ENCODE results near the gene WIZ. TPM values are rescaled to one million over a fixed set of nuclear protein-coding genes. Genes with fewer than 3 reads are reported as not detected.

Gene WIZ
- total RNA-seq, 1 experiment from 2014 or later: 11.6 TPM

DNA sequence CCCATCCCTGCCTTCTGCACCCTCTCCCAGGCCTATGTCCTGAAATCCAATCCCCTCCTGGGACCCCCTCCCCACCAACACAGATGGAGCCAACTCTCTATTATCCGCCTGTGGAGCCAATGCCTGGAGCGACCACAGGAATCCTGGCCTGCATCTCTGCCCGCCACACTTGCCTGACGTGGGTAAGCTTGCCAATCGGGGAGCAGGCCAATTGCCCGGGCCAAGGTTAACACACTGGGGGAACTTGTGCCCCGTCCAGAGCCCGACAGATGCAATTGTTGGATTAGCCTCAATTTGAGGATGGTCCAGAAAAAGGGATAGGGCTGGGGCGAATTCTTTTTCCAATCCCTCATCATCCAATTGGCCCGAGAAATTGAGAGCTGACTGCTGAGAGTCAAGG, 5.9 kb downstream of the WIZ start:
- Histone ChIP-seq H3K27ac (no peak overlapping the region), H3K36me3 (no peaks in the 10 kb centered on the region), H3K4me3 (no peak overlapping the region), H3K4me1 (replicated peaks) (no peaks in the 10 kb centered on the region; the same call in 1 of the 2 replicates), H3K27me3 (replicated peaks) (no peaks in the 10 kb centered on the region), H3K9me3 (replicated peaks) (no peaks in the 10 kb centered on the region)
- no peak for DNase-seq (ENCODE audit: low read depth in 1 of 2, low spot score in 2 of 2)

- no peaks in the 10 kb centered on the region for H3K4me1 ChIP-seq (replicated peaks)
- DNase-seq (ENCODE audit: low read depth in 1 of 2, low spot score in 2 of 2): no peak
- no peaks in the 10 kb centered on the region for H3K27me3 ChIP-seq (replicated peaks)
- no peak overlapping the region for H3K27ac ChIP-seq
- H3K9me3 ChIP-seq (replicated peaks): no peaks in the 10 kb centered on the region
- H3K4me3 ChIP-seq: no peak overlapping the region
- H3K36me3 ChIP-seq: no peaks in the 10 kb centered on the region
Measured at GRCh38 chr19:15443325-15443724, 6.4 kb downstream of the WIZ start.

DNA sequence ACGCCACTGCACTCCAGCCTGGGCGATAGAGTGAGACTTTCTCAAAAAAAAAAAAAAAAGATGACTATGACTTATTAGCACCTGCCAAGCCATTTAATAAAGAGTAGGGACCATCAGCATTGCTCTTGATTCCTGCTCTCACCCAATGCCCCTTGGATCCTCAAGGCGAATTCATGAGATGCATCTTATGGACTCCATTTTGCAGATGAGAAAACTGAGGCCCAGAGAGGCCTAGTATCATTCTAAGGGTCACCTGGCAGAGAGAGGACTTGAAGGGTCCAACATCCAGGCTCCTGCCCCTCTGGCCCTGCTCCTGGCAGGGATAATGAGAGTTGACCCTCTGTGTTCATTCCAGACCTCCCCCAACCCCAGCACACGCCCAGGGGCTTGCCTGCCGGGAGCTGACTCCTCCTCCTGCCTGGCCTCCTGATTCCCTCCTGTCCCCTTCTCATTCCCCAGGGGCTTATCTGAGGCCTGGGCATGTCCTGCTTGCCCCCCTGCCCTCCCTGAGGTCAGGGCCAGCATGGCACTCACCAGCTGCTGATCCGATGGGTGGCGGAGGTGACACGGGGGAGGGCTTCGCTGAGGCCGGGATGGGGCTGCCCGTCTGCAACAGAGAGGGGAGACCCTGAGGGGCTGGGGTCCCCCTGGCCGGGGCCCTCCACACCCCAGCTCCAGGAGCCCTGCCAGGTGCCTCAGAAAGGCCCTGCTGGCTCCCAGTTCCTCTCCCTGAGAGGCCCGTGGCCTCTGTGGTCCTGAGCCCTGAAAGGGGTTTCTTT, 7.4 kb downstream of the WIZ start:
- no peaks in the 10 kb centered on the region for H3K36me3 ChIP-seq
- no peak overlapping the region for H3K27ac ChIP-seq
- H3K27me3 ChIP-seq (replicated peaks): no peaks in the 10 kb centered on the region
- DNase-seq (ENCODE audit: low read depth in 1 of 2, low spot score in 2 of 2): no peak
- H3K4me1 ChIP-seq (replicated peaks): no peaks in the 10 kb centered on the region
- H3K9me3 ChIP-seq (replicated peaks): no peaks in the 10 kb centered on the region
- no peak overlapping the region for H3K4me3 ChIP-seq

GRCh38 chr19:15441317-15441716, 8.4 kb downstream of the WIZ start:
- Histone ChIP-seq H3K36me3 (no peaks in the 10 kb centered on the region), H3K27me3 (replicated peaks) (no peaks in the 10 kb centered on the region), H3K4me1 (replicated peaks) (no peaks in the 10 kb centered on the region), H3K9me3 (replicated peaks) (no peaks in the 10 kb centered on the region), H3K4me3 (no peak overlapping the region), H3K27ac (no peak overlapping the region)
- no peak for DNase-seq (ENCODE audit: low read depth in 1 of 2, low spot score in 2 of 2)

- Histone ChIP-seq H3K36me3 (no peaks in the 10 kb centered on the region), H3K27me3 (replicated peaks) (no peaks in the 10 kb centered on the region), H3K9me3 (replicated peaks) (no peaks in the 10 kb centered on the region), H3K4me1 (replicated peaks) (no peaks in the 10 kb centered on the region), H3K27ac (no peak overlapping the region), H3K4me3 (no peak overlapping the region)
- DNase-seq (ENCODE audit: low read depth in 1 of 2, low spot score in 2 of 2): no peak
Measured at GRCh38 chr19:15439821-15440641, 9.7 kb downstream of the WIZ start.

GRCh38 chr19:15439078-15439799, 10.5 kb downstream of the WIZ start:
- DNase-seq (ENCODE audit: low read depth in 1 of 2, low spot score in 2 of 2): no peak
- no peak overlapping the region for H3K4me3 ChIP-seq
- H3K36me3 ChIP-seq: no peaks in the 10 kb centered on the region
- H3K4me1 ChIP-seq (replicated peaks): no peaks in the 10 kb centered on the region
- no peaks in the 10 kb centered on the region for H3K27me3 ChIP-seq (replicated peaks)
- no peak overlapping the region for H3K27ac ChIP-seq
- no peaks in the 10 kb centered on the region for H3K9me3 ChIP-seq (replicated peaks)

- Histone ChIP-seq H3K4me1 (replicated peaks) (peaks cover under 1% of the 10 kb centered on the region), H3K36me3 (no peaks in the 10 kb centered on the region), H3K27ac (no peak overlapping the region), H3K27me3 (replicated peaks) (no peaks in the 10 kb centered on the region), H3K4me3 (no peak overlapping the region), H3K9me3 (replicated peaks) (no peaks in the 10 kb centered on the region)
- no peak for DNase-seq (ENCODE audit: low read depth in 1 of 2, low spot score in 2 of 2)
Measured at GRCh38 chr19:15438577-15438976, 11.2 kb downstream of the WIZ start.

- peaks cover 4% of the 10 kb centered on the region for H3K4me1 ChIP-seq (replicated peaks)
- H3K9me3 ChIP-seq (replicated peaks): no peaks in the 10 kb centered on the region
- H3K36me3 ChIP-seq: no peaks in the 10 kb centered on the region
- H3K27me3 ChIP-seq (replicated peaks): no peaks in the 10 kb centered on the region
- no peak overlapping the region for H3K4me3 ChIP-seq
- no peak for DNase-seq (ENCODE audit: low read depth in 1 of 2, low spot score in 2 of 2)
- no peak overlapping the region for H3K27ac ChIP-seq
Measured at GRCh38 chr19:15438124-15438496, 11.6 kb downstream of the WIZ start.

- Histone ChIP-seq H3K9me3 (replicated peaks) (no peaks in the 10 kb centered on the region), H3K36me3 (no peaks in the 10 kb centered on the region), H3K4me1 (replicated peaks) (peaks cover 4% of the 10 kb centered on the region), H3K27me3 (replicated peaks) (no peaks in the 10 kb centered on the region), H3K27ac (no peak overlapping the region), H3K4me3 (no peak overlapping the region)
- DNase-seq (ENCODE audit: low read depth in 1 of 2, low spot score in 2 of 2): no peak
Measured at GRCh38 chr19:15437355-15438123, 12.2 kb downstream of the WIZ start.

DNA sequence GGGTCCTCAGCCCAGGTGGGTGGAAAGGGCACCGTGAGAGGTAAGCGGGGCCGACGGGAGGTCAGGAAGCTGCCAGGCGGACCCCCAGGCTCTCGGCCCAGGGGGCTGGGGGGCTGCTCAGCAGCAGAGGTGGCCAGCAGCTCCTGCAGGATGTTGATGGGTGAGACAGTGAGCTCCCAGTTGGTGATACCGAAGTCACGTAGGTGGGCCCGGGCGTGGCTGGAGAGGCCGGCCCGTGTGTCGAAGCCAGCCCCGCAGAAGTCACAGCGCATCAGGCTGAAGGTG, 13.0 kb downstream of the WIZ start:
- H3K27me3 ChIP-seq (replicated peaks): no peaks in the 10 kb centered on the region
- H3K4me1 ChIP-seq (replicated peaks): peaks cover 5% of the 10 kb centered on the region
- H3K36me3 ChIP-seq: peaks cover 5% of the 10 kb centered on the region
- no peak overlapping the region for H3K4me3 ChIP-seq
- no peak for DNase-seq (ENCODE audit: low read depth in 1 of 2, low spot score in 2 of 2)
- H3K27ac ChIP-seq: no peak overlapping the region
- no peaks in the 10 kb centered on the region for H3K9me3 ChIP-seq (replicated peaks)

GRCh38 chr19:15436012-15436825, 13.5 kb downstream of the WIZ start:
- Histone ChIP-seq H3K27ac (no peak overlapping the region), H3K4me1 (replicated peaks) (peaks cover 10% of the 10 kb centered on the region), H3K4me3 (no peak overlapping the region), H3K27me3 (replicated peaks) (no peaks in the 10 kb centered on the region), H3K36me3 (peaks cover 8% of the 10 kb centered on the region), H3K9me3 (replicated peaks) (no peaks in the 10 kb centered on the region)
- no peak for DNase-seq (ENCODE audit: low read depth in 1 of 2, low spot score in 2 of 2)

DNA sequence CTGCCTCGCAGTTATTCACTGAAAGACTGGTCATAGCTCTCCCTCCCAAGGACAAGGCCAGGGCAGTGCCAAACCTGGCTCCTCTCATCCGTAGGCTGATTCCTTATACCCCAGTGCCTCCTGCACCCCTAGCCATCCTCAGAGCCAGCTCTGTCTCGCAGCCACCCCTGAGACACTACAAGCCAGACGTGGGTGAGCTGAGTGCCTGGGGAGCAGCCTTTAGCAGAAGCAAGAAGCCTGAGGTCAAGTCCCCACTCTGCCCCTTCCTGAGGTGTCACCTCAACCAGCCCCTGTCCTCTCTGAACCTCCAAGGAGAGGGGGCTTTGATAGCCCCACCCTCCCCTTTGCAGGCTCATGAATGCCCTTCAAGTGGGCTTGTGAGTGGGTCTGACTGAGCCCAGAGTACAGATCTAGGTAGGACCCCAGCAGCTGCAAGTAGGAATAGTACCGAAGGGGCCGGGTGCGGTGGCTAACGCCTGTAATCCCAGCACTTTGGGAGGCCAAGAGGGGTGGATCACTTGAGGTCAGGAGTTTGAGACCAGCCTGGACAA, 16.2 kb downstream of the WIZ start:
- Histone ChIP-seq H3K4me1 (replicated peaks) (peaks cover 19% of the 10 kb centered on the region), H3K9me3 (replicated peaks) (no peaks in the 10 kb centered on the region), H3K27me3 (replicated peaks) (no peaks in the 10 kb centered on the region), H3K4me3 (peak overlapping the region; percentile 89), H3K27ac (no peak overlapping the region), H3K36me3 (peaks cover 32% of the 10 kb centered on the region)
- no peak for DNase-seq (ENCODE audit: low read depth in 1 of 2, low spot score in 2 of 2)

Measured in SJSA1 (cell line).